Neural progenitor cell (in vitro differentiated cells): ENCODE measurements around the gene PEPD. TPM values are rescaled to one million over a fixed set of nuclear protein-coding genes. Genes with fewer than 3 reads are reported as not detected.

Source experiments
- DNase-seq: peaks from one replicate; pipeline ENCODE4 v3.0.0-alpha.2; 2016; ENCODE audit warnings: low spot score
- H2AFZ ChIP-seq: fragments of 200-600 bp; sonication (generic); replicated peaks from 2 replicates; pipeline ENCODE4 v1.6.1; 2016; ENCODE audit warnings: antibody characterized with exemption
- H3F3A ChIP-seq: fragments of 200-600 bp; sonication (generic); 2 replicates; pipeline ENCODE4 v1.6.1; 2016; ENCODE audit warnings: antibody characterized with exemption, low read depth
- H3K27ac ChIP-seq: fragments of 200-600 bp; sonication (generic); 2 replicates; pipeline ENCODE4 v1.5.1; 2016; ENCODE audit warnings: mild to moderate bottlenecking
- H3K27me3 ChIP-seq: fragments of 200-600 bp; sonication (generic); 2 replicates; pipeline ENCODE4 v1.6.1; 2016; ENCODE audit warnings: mild to moderate bottlenecking, moderate library complexity
- H3K36me3 ChIP-seq: fragments of 200-600 bp; sonication (generic); 2 replicates; pipeline ENCODE4 v1.5.1; 2016
- H3K4me1 ChIP-seq: fragments of 200-600 bp; sonication (generic); 2 replicates; pipeline ENCODE4 v1.6.1; 2016; ENCODE audit warnings: mixed run types
- H3K4me2 ChIP-seq: fragments of 200-600 bp; sonication (generic); 2 replicates; pipeline ENCODE4 v1.6.1; 2016
- H3K4me3 ChIP-seq: fragments of 200-600 bp; sonication (generic); 2 replicates; pipeline ENCODE4 v1.5.1; 2016
- H3K79me2 ChIP-seq: fragments of 200-600 bp; sonication (generic); 2 replicates; pipeline ENCODE4 v1.6.1; 2016; ENCODE audit warnings: low read depth
- H3K9ac ChIP-seq: fragments of 200-600 bp; sonication (generic); 2 replicates; pipeline ENCODE4 v1.6.1; 2016
- H3K9me3 ChIP-seq: fragments of 200-600 bp; sonication (generic); 2 replicates; pipeline ENCODE4 v1.5.1; 2016; ENCODE audit warnings: low read depth
- H4K20me1 ChIP-seq: fragments of 200-600 bp; sonication (generic); 2 replicates; pipeline ENCODE4 v1.6.1; 2016; ENCODE audit warnings: low read depth
- H3K27ac Mint-ChIP-seq: 3 replicates; pipeline ENCODE4 v1.8.0; 2021; ENCODE audit warnings: mixed read lengths
- H3K27me3 Mint-ChIP-seq: 2 replicates; pipeline ENCODE4 v1.8.0; 2022; ENCODE audit warnings: low read depth, mild to moderate bottlenecking, inconsistent platforms, moderate library complexity, mixed read lengths; ENCODE audit not compliant: insufficient read depth
- H3K36me3 Mint-ChIP-seq: 3 replicates; pipeline ENCODE4 v1.8.0; 2021; ENCODE audit warnings: mixed read lengths
- H3K4me1 Mint-ChIP-seq: 3 replicates; pipeline ENCODE4 v1.8.0; 2021; ENCODE audit warnings: mixed read lengths
- H3K4me3 Mint-ChIP-seq: 3 replicates; pipeline ENCODE4 v1.8.0; 2021; ENCODE audit warnings: mild to moderate bottlenecking, moderate library complexity, mixed read lengths
- H3K9me3 Mint-ChIP-seq: 3 replicates; pipeline ENCODE4 v1.8.0; 2020; ENCODE audit warnings: mixed read lengths
- EZH2 ChIP-seq: fragments of 200-600 bp; sonication (generic); IDR thresholded peaks from 2 replicates; pipeline ENCODE4 v1.6.1; 2017; ENCODE audit warnings: antibody characterized with exemption, mild to moderate bottlenecking, moderate library complexity
- EZH2phosphoT487 ChIP-seq: fragments of 200-600 bp; sonication (generic); IDR thresholded peaks from 2 replicates; pipeline ENCODE4 v1.6.1; 2017; ENCODE audit warnings: antibody characterized with exemption
- total RNA-seq: library from RNA; depleted of rRNA; stranded (reverse); fragments of >200 nt; gene quantifications from 2 replicates; pipeline ENCODE4 v1.2.3, GENCODE V29; 2015; ENCODE audit warnings: low replicate concordance
- TF ChIP-seq, protein P1 (sequence below): fragments of 200-600 bp; sonication (generic); IDR thresholded peaks from 2 replicates; pipeline ENCODE4 v1.5.1; 2017; ENCODE audit warnings: antibody characterized with exemption, mild to moderate bottlenecking

PEPD gene
- total RNA-seq, 1 donor from 2014 or later = 47.0 TPM

- peaks cover 2% of the 10 kb centered on the region for H3K27me3 Mint-ChIP-seq
- no peak overlapping the region for H3K4me3 Mint-ChIP-seq
- no peaks in the 10 kb centered on the region for H3K27me3 ChIP-seq
- H3K9me3 Mint-ChIP-seq = no peaks in the 10 kb centered on the region
- H3K36me3 ChIP-seq = no peaks in the 10 kb centered on the region
- H3K27ac ChIP-seq = no peak overlapping the region
- no peaks in the 10 kb centered on the region for H3K9me3 ChIP-seq
- H3K4me1 ChIP-seq = no peaks in the 10 kb centered on the region
- no peaks in the 10 kb centered on the region for H3K79me2 ChIP-seq
- no peaks in the 10 kb centered on the region for H4K20me1 ChIP-seq
- H3F3A ChIP-seq = no peaks in the 10 kb centered on the region
- H3K9ac ChIP-seq = no peak overlapping the region
- no peaks in the 10 kb centered on the region for H3K4me1 Mint-ChIP-seq
- H3K27ac Mint-ChIP-seq = no peak overlapping the region
- H3K36me3 Mint-ChIP-seq = no peaks in the 10 kb centered on the region
- H2AFZ ChIP-seq = no peak overlapping the region
- no peak for TF ChIP-seq EZH2phosphoT487
- TF ChIP-seq, protein P1, sequence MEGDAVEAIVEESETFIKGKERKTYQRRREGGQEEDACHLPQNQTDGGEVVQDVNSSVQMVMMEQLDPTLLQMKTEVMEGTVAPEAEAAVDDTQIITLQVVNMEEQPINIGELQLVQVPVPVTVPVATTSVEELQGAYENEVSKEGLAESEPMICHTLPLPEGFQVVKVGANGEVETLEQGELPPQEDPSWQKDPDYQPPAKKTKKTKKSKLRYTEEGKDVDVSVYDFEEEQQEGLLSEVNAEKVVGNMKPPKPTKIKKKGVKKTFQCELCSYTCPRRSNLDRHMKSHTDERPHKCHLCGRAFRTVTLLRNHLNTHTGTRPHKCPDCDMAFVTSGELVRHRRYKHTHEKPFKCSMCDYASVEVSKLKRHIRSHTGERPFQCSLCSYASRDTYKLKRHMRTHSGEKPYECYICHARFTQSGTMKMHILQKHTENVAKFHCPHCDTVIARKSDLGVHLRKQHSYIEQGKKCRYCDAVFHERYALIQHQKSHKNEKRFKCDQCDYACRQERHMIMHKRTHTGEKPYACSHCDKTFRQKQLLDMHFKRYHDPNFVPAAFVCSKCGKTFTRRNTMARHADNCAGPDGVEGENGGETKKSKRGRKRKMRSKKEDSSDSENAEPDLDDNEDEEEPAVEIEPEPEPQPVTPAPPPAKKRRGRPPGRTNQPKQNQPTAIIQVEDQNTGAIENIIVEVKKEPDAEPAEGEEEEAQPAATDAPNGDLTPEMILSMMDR = no peak
- TF ChIP-seq EZH2 = no peak
- no peak for DNase-seq
- no peak overlapping the region for H3K4me2 ChIP-seq
- H3K4me3 ChIP-seq = no peak overlapping the region
These were observed 65.3 kb downstream of the PEPD start for GRCh38 chr19:33456076-33456844.

- no peak overlapping the region for H3K27ac ChIP-seq
- no peaks in the 10 kb centered on the region for H3K4me1 ChIP-seq
- H4K20me1 ChIP-seq = no peaks in the 10 kb centered on the region
- H3K27ac Mint-ChIP-seq = no peak overlapping the region
- no peaks in the 10 kb centered on the region for H3K36me3 ChIP-seq
- no peak overlapping the region for H3K4me3 Mint-ChIP-seq
- H2AFZ ChIP-seq = no peak overlapping the region
- H3K27me3 Mint-ChIP-seq = peaks cover 2% of the 10 kb centered on the region
- H3K9me3 Mint-ChIP-seq = no peaks in the 10 kb centered on the region
- DNase-seq = no peak
- no peak overlapping the region for H3K4me3 ChIP-seq
- no peaks in the 10 kb centered on the region for H3K9me3 ChIP-seq
- no peaks in the 10 kb centered on the region for H3K4me1 Mint-ChIP-seq
- no peak overlapping the region for H3K4me2 ChIP-seq
- no peak for TF ChIP-seq EZH2
- no peaks in the 10 kb centered on the region for H3K27me3 ChIP-seq
- no peak overlapping the region for H3K9ac ChIP-seq
- H3K36me3 Mint-ChIP-seq = no peaks in the 10 kb centered on the region
- no peaks in the 10 kb centered on the region for H3K79me2 ChIP-seq
- no peaks in the 10 kb centered on the region for H3F3A ChIP-seq
These were observed 68.3 kb downstream of the PEPD start for GRCh38 chr19:33453265-33453664.

DNA sequence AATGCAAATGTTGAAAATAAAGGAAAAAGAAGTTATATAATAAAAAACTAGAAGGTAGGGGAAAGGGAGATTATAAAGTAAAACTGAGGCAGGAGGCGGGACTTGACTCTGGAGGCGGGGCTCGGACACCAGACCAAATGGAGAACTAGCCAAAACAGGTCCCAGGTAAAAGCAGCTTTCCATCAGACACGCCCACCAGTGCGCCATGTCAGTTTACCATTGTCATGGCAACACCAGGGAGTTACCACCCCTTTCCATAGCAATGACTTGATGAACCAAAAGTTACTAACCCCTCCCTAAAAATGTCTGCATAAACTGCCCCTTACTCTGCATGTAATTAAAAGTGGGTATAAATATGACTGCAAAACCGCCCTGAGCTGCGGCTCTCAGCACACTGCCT, 70.9 kb downstream of the PEPD start:
- Histone ChIP-seq H3K4me1 (no peaks in the 10 kb centered on the region), H3K27ac (no peak overlapping the region), H3K4me3 (no peak overlapping the region), H3K4me2 (no peak overlapping the region), H4K20me1 (no peaks in the 10 kb centered on the region), H3K36me3 (no peaks in the 10 kb centered on the region), H3K79me2 (no peaks in the 10 kb centered on the region), H3K9ac (no peak overlapping the region), H2AFZ (no peak overlapping the region), H3F3A (no peaks in the 10 kb centered on the region), H3K27me3 (no peaks in the 10 kb centered on the region), H3K9me3 (no peaks in the 10 kb centered on the region)
- no peaks in the 10 kb centered on the region for H3K4me1 Mint-ChIP-seq
- no peaks in the 10 kb centered on the region for H3K36me3 Mint-ChIP-seq
- DNase-seq = no peak
- H3K4me3 Mint-ChIP-seq = no peak overlapping the region
- no peak overlapping the region for H3K27ac Mint-ChIP-seq
- H3K9me3 Mint-ChIP-seq = no peaks in the 10 kb centered on the region
- H3K27me3 Mint-ChIP-seq = peaks cover 2% of the 10 kb centered on the region
- TF ChIP-seq, protein P1 = no peak
- TF ChIP-seq EZH2phosphoT487 (no peak), EZH2 (no peak)

DNA sequence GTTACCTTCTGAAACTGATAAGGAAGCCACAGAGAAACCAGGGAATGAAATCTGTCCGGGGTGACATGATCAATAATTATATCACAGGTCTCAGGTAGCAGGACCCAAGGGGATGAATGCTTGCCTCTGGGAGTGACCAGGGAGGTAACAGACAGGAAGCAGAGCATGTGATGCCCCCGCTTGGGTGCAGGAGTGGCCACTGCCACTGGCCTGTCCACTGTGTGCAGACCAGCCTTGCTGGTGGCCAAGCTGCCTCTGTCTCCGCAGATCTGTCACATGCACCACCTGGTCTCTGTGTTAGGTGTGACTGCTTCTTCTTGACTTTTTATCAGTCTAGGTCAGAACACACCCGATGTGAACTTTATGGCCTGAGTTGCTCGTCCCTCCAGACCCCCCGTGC, 71.8 kb downstream of the PEPD start:
- H3K9ac ChIP-seq = no peak overlapping the region
- H3F3A ChIP-seq = no peaks in the 10 kb centered on the region
- no peak overlapping the region for H3K27ac ChIP-seq
- no peaks in the 10 kb centered on the region for H3K27me3 ChIP-seq
- no peaks in the 10 kb centered on the region for H4K20me1 ChIP-seq
- no peak overlapping the region for H2AFZ ChIP-seq
- no peak overlapping the region for H3K4me3 ChIP-seq
- no peaks in the 10 kb centered on the region for H3K79me2 ChIP-seq
- peaks cover 2% of the 10 kb centered on the region for H3K27me3 Mint-ChIP-seq
- no peaks in the 10 kb centered on the region for H3K9me3 Mint-ChIP-seq
- no peaks in the 10 kb centered on the region for H3K36me3 ChIP-seq
- H3K9me3 ChIP-seq = no peaks in the 10 kb centered on the region
- no peak overlapping the region for H3K4me3 Mint-ChIP-seq
- no peaks in the 10 kb centered on the region for H3K4me1 ChIP-seq
- TF ChIP-seq EZH2 = no peak
- TF ChIP-seq, protein P1 = no peak
- TF ChIP-seq EZH2phosphoT487 = no peak
- no peak overlapping the region for H3K27ac Mint-ChIP-seq
- H3K4me1 Mint-ChIP-seq = no peaks in the 10 kb centered on the region
- DNase-seq = no peak
- no peak overlapping the region for H3K4me2 ChIP-seq
- H3K36me3 Mint-ChIP-seq = no peaks in the 10 kb centered on the region
